NB4 (cell line): ENCODE data around the gene DHX30.

Experiments used
- DNase-seq: peaks from one replicate; pipeline ENCODE4 v3.0.0; 2010; ENCODE audit warnings: low read depth
- H3K4me3 ChIP-seq: one replicate; pipeline ENCODE4 v1.5.1; 2011; ENCODE audit warnings: mild to moderate bottlenecking, low read depth, low read length, moderate library complexity
- MYC ChIP-seq: IDR thresholded peaks from 2 replicates; pipeline ENCODE4 v1.6.1; 2011; ENCODE audit warnings: low read depth, low read length
- POLR2A ChIP-seq: IDR thresholded peaks from 2 replicates; pipeline ENCODE4 v1.6.1; 2011; ENCODE audit warnings: mild to moderate bottlenecking; ENCODE audit not compliant: insufficient read length; ENCODE audit errors: extremely low read depth
- TF ChIP-seq, protein P1 (sequence below): IDR thresholded peaks from 2 replicates; pipeline ENCODE4 v1.6.1; 2011; ENCODE audit warnings: low read depth, low read length
- TF ChIP-seq, protein P2 (sequence below): IDR thresholded peaks from one replicate; pipeline ENCODE4 v1.5.1; 2012; ENCODE audit warnings: low read depth, low read length

DHX30 gene

DNA sequence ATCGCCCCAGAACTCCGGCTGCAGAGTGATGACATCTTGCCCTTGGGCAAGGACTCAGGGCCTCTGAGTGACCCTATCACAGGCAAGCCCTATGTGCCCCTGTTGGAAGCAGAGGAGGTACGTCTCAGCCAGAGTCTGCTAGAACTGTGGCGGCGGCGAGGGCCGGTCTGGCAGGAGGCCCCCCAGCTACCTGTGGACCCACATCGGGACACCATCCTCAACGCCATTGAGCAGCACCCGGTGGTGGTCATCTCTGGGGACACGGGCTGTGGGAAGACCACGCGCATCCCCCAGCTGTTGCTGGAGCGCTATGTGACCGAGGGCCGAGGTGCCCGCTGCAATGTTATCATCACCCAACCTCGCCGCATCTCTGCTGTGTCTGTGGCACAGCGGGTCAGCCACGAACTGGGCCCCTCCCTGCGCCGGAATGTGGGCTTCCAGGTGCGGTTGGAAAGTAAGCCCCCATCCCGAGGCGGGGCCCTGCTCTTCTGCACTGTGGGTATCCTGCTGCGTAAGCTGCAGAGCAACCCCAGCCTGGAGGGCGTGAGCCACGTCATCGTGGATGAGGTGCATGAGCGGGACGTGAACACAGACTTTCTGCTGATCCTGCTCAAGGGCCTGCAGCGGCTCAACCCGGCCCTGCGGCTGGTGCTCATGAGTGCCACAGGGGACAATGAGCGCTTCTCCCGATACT, 43.4 kb downstream of the DHX30 start:
- no peak for DNase-seq
- H3K4me3 ChIP-seq = no peak overlapping the region
- no peak for TF ChIP-seq POLR2A
- TF ChIP-seq MYC = no peak
- TF ChIP-seq, protein P1, sequence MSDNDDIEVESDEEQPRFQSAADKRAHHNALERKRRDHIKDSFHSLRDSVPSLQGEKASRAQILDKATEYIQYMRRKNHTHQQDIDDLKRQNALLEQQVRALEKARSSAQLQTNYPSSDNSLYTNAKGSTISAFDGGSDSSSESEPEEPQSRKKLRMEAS = no peak

DNA sequence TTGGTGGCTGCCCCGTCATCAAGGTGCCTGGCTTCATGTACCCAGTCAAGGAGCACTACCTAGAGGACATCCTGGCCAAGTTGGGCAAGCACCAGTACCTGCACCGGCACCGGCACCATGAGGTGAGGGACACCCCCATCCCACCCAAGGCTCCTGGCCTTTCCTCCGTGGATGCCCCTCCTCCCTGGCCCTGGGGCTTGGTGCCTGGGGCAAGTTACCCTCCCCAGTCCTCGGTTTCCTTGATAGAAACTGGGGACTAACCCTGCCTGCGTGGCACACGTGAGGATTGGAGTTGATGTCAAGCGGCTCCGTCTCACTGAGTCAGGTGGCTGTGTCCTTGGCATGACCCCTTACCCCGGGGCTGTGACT, 43.9 kb downstream of the DHX30 start:
- TF ChIP-seq MYC = no peak
- no peak overlapping the region for H3K4me3 ChIP-seq
- no peak for DNase-seq

DNA sequence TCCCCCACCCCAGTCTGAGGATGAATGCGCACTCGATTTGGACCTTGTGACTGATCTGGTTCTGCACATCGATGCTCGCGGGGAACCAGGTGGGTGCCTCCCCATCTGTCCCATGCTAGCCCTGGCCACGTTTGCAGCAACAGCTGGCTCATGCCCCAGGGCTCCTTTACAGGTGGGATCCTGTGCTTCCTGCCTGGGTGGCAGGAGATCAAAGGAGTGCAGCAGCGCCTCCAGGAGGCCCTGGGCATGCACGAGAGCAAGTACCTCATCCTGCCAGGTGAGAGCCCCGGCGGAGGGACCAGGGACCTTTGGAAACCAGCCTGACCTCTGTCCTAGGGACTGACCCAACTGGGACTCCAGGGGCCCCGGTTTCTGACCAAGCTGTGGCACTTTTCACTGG, 44.3 kb downstream of the DHX30 start:
- TF ChIP-seq POLR2A (no peak), MYC (no peak)
- TF ChIP-seq, protein P2, sequence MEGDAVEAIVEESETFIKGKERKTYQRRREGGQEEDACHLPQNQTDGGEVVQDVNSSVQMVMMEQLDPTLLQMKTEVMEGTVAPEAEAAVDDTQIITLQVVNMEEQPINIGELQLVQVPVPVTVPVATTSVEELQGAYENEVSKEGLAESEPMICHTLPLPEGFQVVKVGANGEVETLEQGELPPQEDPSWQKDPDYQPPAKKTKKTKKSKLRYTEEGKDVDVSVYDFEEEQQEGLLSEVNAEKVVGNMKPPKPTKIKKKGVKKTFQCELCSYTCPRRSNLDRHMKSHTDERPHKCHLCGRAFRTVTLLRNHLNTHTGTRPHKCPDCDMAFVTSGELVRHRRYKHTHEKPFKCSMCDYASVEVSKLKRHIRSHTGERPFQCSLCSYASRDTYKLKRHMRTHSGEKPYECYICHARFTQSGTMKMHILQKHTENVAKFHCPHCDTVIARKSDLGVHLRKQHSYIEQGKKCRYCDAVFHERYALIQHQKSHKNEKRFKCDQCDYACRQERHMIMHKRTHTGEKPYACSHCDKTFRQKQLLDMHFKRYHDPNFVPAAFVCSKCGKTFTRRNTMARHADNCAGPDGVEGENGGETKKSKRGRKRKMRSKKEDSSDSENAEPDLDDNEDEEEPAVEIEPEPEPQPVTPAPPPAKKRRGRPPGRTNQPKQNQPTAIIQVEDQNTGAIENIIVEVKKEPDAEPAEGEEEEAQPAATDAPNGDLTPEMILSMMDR = no peak
- TF ChIP-seq, protein P1 = no peak
- H3K4me3 ChIP-seq = no peak overlapping the region
- no peak for DNase-seq

DNA sequence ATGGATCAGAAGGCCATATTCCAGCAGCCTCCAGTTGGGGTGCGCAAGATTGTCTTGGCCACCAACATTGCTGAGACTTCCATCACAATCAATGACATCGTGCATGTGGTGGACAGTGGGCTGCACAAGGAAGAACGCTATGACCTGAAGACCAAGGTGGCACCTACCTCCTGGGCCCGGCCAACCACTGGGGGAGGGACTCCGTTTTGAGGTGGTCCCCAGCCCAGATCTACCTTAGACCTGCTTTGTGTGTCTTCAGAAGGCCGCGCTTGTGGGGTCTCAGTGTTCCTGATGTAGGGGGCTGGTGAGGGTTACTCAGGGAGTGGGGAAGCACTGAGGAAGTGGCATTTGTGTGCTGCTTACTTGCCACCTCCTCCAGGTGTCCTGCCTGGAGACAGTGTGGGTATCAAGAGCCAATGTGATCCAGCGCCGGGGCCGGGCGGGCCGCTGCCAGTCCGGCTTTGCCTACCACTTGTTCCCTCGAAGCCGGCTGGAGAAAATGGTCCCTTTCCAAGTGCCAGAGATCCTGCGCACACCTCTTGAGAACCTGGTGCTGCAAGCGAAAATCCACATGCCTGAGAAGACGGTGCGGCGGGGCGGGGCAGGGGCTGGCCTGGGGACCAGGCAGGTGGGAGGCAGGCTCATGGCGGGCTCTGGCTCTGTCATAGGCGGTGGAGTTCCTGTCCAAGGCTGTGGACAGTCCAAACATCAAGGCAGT, 45.0 kb downstream of the DHX30 start:
- no peak for DNase-seq
- TF ChIP-seq, protein P1 = no peak
- TF ChIP-seq, protein P2 = no peak
- TF ChIP-seq POLR2A (no peak), MYC (no peak)
- H3K4me3 ChIP-seq = no peak overlapping the region

DNA sequence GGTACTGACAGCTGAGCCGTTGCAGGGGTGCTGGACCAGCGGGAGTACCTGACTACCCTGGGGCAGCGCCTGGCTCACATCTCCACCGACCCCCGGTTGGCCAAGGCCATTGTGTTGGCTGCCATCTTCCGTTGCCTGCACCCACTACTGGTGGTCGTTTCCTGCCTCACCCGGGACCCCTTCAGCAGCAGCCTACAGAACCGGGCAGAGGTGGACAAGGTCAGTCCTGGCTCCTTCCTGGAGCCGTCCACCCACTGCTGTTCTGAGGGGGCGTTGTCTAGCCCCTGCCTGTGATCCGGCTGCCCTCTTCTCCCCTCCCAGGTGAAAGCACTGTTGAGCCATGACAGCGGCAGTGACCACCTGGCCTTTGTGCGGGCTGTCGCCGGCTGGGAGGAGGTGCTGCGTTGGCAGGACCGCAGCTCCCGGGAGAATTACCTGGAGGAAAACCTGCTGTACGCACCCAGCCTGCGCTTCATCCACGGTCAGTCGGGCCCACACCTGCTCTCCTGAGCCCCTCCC, 45.7 kb downstream of the DHX30 start:
- DNase-seq = no peak
- no peak overlapping the region for H3K4me3 ChIP-seq
- no peak for TF ChIP-seq MYC
- TF ChIP-seq, protein P2 = no peak
- TF ChIP-seq, protein P1 = no peak

DNA sequence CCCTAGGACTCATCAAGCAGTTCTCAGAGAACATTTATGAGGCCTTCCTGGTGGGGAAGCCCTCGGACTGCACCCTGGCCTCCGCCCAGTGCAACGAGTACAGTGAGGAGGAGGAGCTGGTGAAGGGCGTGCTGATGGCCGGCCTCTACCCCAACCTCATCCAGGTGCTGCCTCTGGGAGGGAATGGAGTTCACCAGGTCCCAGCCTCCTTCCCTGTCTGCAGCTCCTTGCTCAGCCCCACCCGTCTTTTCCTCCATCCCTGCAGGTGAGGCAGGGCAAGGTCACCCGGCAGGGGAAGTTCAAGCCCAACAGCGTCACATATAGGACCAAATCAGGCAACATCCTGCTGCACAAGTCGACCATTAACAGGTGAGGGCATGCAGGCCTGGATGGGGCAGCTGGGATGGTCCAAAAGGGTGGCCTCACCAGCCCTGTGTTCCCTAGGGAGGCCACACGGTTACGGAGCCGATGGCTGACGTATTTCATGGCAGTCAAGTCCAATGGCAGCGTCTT, 46.3 kb downstream of the DHX30 start:
- TF ChIP-seq POLR2A (no peak), MYC (no peak)
- TF ChIP-seq, protein P2 = no peak
- TF ChIP-seq, protein P1 = no peak
- no peak for DNase-seq
- H3K4me3 ChIP-seq = no peak overlapping the region
